CD4-positive, alpha-beta T cell (primary cell): ENCODE data around the gene NFAM1. TPM values are rescaled to one million over a fixed set of nuclear protein-coding genes. Genes with fewer than 3 reads are reported as not detected.

Experiments
- ATAC-seq: fragments of 200-7000 bp; cut with Tn5 transposase; one replicate; pipeline ENCODE4 v1.10.0; 2022; ENCODE audit warnings: mild to moderate bottlenecking; ENCODE audit not compliant: poor library complexity
- CTCF ChIA-PET: fragments of 350-600 bp; sonication (Branson Sonifier 250); formaldehyde crosslinking; loops from one replicate; lab custom pipeline; 2021; ENCODE audit warnings: antibody characterized with exemption, inconsistent platforms; lab: Charles Lee
- POLR2A ChIA-PET: fragments of 350-600 bp; sonication (Branson Sonifier 250); formaldehyde crosslinking; loops from one replicate; lab custom pipeline; 2021; ENCODE audit warnings: antibody characterized with exemption, inconsistent platforms; lab: Charles Lee
- DNase-seq, 14 experiments: peaks; one replicate each; pipeline ENCODE4 v3.0.0-alpha.2; 2013 to 2020; ENCODE audit warnings: mixed read lengths in 2 of 14
- H3K27ac ChIP-seq, 2 donors: one replicate each; pipeline versions ENCODE4 v1.5.1 to v1.7.0; 2013; ENCODE audit warnings: low read length in 2 of 2, low read depth in 1 of 2, mild to moderate bottlenecking in 1 of 2
- H3K27me3 ChIP-seq, 2 experiments: 1 replicate in 1 of 2; 2 replicates in 1 of 2; pipeline versions ENCODE4 v1.6.1 to v1.7.0; 2013; ENCODE audit warnings: low read length in 2 of 2, control low read depth in 1 of 2, mild to moderate bottlenecking in 1 of 2, moderate library complexity in 1 of 2; ENCODE audit not compliant: insufficient read depth in 2 of 2, control insufficient read depth in 1 of 2
- H3K36me3 ChIP-seq: one replicate; pipeline ENCODE4 v1.6.1; 2013; ENCODE audit warnings: low read length, control low read depth; ENCODE audit not compliant: insufficient read depth
- H3K4me1 ChIP-seq: one replicate; pipeline ENCODE4 v1.6.1; 2013; ENCODE audit warnings: low read length, control low read depth; ENCODE audit not compliant: insufficient read depth
- H3K4me3 ChIP-seq: one replicate; pipeline ENCODE4 v1.5.1; 2013; ENCODE audit warnings: mild to moderate bottlenecking, low read length, moderate library complexity
- H3K9me3 ChIP-seq, 2 experiments: 1 replicate in 1 of 2; 2 replicates in 1 of 2; pipeline versions ENCODE4 v1.6.1 to v1.7.0; 2013; ENCODE audit warnings: low read length in 2 of 2, mild to moderate bottlenecking in 2 of 2, control low read depth in 1 of 2, moderate library complexity in 1 of 2; ENCODE audit not compliant: control insufficient read depth in 1 of 2, insufficient read depth in 1 of 2
- H3K27ac Mint-ChIP-seq: one replicate; pipeline ENCODE4 v1.8.0; 2020; ENCODE audit warnings: mixed read lengths
- H3K27me3 Mint-ChIP-seq: one replicate; pipeline ENCODE4 v1.8.0; 2021; ENCODE audit warnings: mixed read lengths
- H3K36me3 Mint-ChIP-seq: one replicate; pipeline ENCODE4 v1.8.0; 2021; ENCODE audit warnings: low read depth, mixed read lengths
- H3K4me1 Mint-ChIP-seq: one replicate; pipeline ENCODE4 v1.8.0; 2021; ENCODE audit warnings: low read depth, mixed read lengths
- H3K4me3 Mint-ChIP-seq: one replicate; pipeline ENCODE4 v1.8.0; 2020; ENCODE audit warnings: mild to moderate bottlenecking, mixed read lengths
- H3K9me3 Mint-ChIP-seq: one replicate; pipeline ENCODE4 v1.8.0; 2020; ENCODE audit warnings: mixed read lengths
- CTCF ChIP-seq: fragments of 200-600 bp; IDR thresholded peaks from one replicate; pipeline ENCODE4 v1.8.0; 2022; ENCODE audit warnings: antibody characterized with exemption, mild to moderate bottlenecking
- intact Hi-C, 2 experiments: fragments of 100-400 bp; cut with DNase I in 1 of 2; cut with micrococcal nuclease in 1 of 2; formaldehyde crosslinking; loops; one replicate each; pipeline versions ENCODE4 v1.15.1 to v1.9.0; 2023 to 2025; cut with DNase I, micrococcal nuclease
- total RNA-seq, 174 experiments: library from RNA in 2 of 174; stranded (reverse) in 2 of 174; gene quantifications; one replicate each; pipeline ENCODE4 v1.2.3 and lab custom pipeline; 2021 to 2026

NFAM1 gene
- total RNA-seq, 2 experiments from 2014 or later = 0.34 to 0.38 TPM

- Mint-ChIP-seq H3K4me1 (peaks cover 32% of the 10 kb centered on the region), H3K4me3 (peak overlapping the region; percentile 89), H3K36me3 (no peaks in the 10 kb centered on the region), H3K27me3 (no peaks in the 10 kb centered on the region), H3K27ac (peak overlapping the region; percentile 49), H3K9me3 (no peaks in the 10 kb centered on the region)
- no peak for TF ChIP-seq CTCF
- ChIA-PET POLR2A (interaction anchor here (1.0 kb wide), 1 partner anchor 17 kb away, joined by 4 read pairs; no protein-coding TSS in a partner anchor), CTCF (no interaction called here)
- peaks cover 18% of the 10 kb centered on the region for H3K4me1 ChIP-seq
- no peak overlapping the region for H3K4me3 ChIP-seq
- H3K27ac ChIP-seq = no peak overlapping the region
- no peak for ATAC-seq
- intact Hi-C loops = loop anchor here in 1 of 2 experiments (5.0 kb wide), 1 partner anchor 69 kb away; the partner anchor contains the start of gene TCF20
- peaks cover 0 to 2% of the 10 kb centered on the region in 2 experiments for H3K27me3 ChIP-seq
- H3K9me3 ChIP-seq = no peaks in the 10 kb centered on the region
- H3K36me3 ChIP-seq = no peaks in the 10 kb centered on the region
- DNase-seq = no peak
Observed at GRCh38 chr22:42341779-42342178, 90.4 kb downstream of the NFAM1 start.

- CTCF ChIA-PET = no interaction called here
- Mint-ChIP-seq H3K4me3 (peak overlapping the region; percentile 66), H3K4me1 (peaks cover 37% of the 10 kb centered on the region), H3K36me3 (no peaks in the 10 kb centered on the region), H3K27me3 (no peaks in the 10 kb centered on the region), H3K27ac (no peak overlapping the region), H3K9me3 (no peaks in the 10 kb centered on the region)
- Histone ChIP-seq H3K9me3 (no peaks in the 10 kb centered on the region), H3K36me3 (no peaks in the 10 kb centered on the region), H3K4me3 (no peak overlapping the region), H3K27me3 (peaks cover 0 to 2% of the 10 kb centered on the region in 2 experiments), H3K27ac (no peak overlapping the region), H3K4me1 (peaks cover 18% of the 10 kb centered on the region)
- TF ChIP-seq CTCF = no peak
- intact Hi-C loops = loop anchor here in 1 of 2 experiments (5.0 kb wide), 1 partner anchor 69 kb away; the partner anchor contains the start of gene TCF20
- ATAC-seq (no peak), DNase-seq (no peak)
- POLR2A ChIA-PET = no interaction called here
Observed at GRCh38 chr22:42340829-42341383, 91.3 kb downstream of the NFAM1 start.

GRCh38 chr22:42340150-42340549 lies 92.1 kb downstream of the NFAM1 start:
- intact Hi-C loops = loop anchor here in 1 of 2 experiments (5.0 kb wide), 1 partner anchor 68 kb away; the partner anchor contains the start of gene TCF20
- no peaks in the 10 kb centered on the region for H3K27me3 Mint-ChIP-seq
- no peak overlapping the region for H3K4me3 ChIP-seq
- H3K9me3 ChIP-seq = no peaks in the 10 kb centered on the region
- H3K9me3 Mint-ChIP-seq = no peaks in the 10 kb centered on the region
- H3K27ac ChIP-seq = no peak overlapping the region
- H3K36me3 ChIP-seq = no peaks in the 10 kb centered on the region
- ChIA-PET CTCF (no interaction called here), POLR2A (no interaction called here)
- ATAC-seq (no peak), DNase-seq (no peak)
- TF ChIP-seq CTCF = no peak
- H3K27me3 ChIP-seq = peaks cover 0 to 2% of the 10 kb centered on the region in 2 experiments
- peak overlapping the region; percentile 56 for H3K4me3 Mint-ChIP-seq
- H3K4me1 ChIP-seq = peaks cover 18% of the 10 kb centered on the region
- no peaks in the 10 kb centered on the region for H3K36me3 Mint-ChIP-seq
- no peak overlapping the region for H3K27ac Mint-ChIP-seq
- H3K4me1 Mint-ChIP-seq = peaks cover 37% of the 10 kb centered on the region
